Measurements from ENCODE around the gene PAQR5. TPM values are rescaled to one million over a fixed set of nuclear protein-coding genes. Genes with fewer than 3 reads are reported as not detected.
"Not testable (repeated sequence)": the region's sequence is repeated elsewhere in the genome, so short reads cannot be mapped to it uniquely, and the experiment has no call there.

Gene PAQR5
- total RNA-seq, 2 experiments from 2014 or later: not detected

GRCh38 chr15:69422336-69422895 lies 123.7 kb downstream of the PAQR5 start:
- no peak overlapping the region for H3K27ac Mint-ChIP-seq
- H3K4me3 Mint-ChIP-seq: no peak overlapping the region
- peaks cover 71% of the 10 kb centered on the region for H3K36me3 Mint-ChIP-seq (ENCODE audit: low read depth)
- ChIA-PET CTCF (no interaction called here), POLR2A (no interaction called here)
- no peak for DNase-seq
- peaks cover 15% of the 10 kb centered on the region for H3K4me1 Mint-ChIP-seq
- H3K9me3 Mint-ChIP-seq: no peaks in the 10 kb centered on the region
- no peaks in the 10 kb centered on the region for H3K27me3 Mint-ChIP-seq

GRCh38 chr15:69424001-69424400 lies 125.3 kb downstream of the PAQR5 start:
- ChIA-PET CTCF (no interaction called here), POLR2A (interaction anchor here (0.6 kb wide), 1 partner anchor 12 kb away, joined by 5 read pairs; no protein-coding TSS in a partner anchor)
- no peaks in the 10 kb centered on the region for H3K9me3 Mint-ChIP-seq
- H3K36me3 Mint-ChIP-seq (ENCODE audit: low read depth): peaks cover 67% of the 10 kb centered on the region
- no peaks in the 10 kb centered on the region for H3K27me3 Mint-ChIP-seq
- H3K27ac Mint-ChIP-seq: no peak overlapping the region
- peaks cover 5% of the 10 kb centered on the region for H3K4me1 Mint-ChIP-seq
- DNase-seq: no peak
- H3K4me3 Mint-ChIP-seq: no peak overlapping the region

GRCh38 chr15:69424748-69425413 lies 126.2 kb downstream of the PAQR5 start:
- H3K27ac Mint-ChIP-seq: no peak overlapping the region
- H3K36me3 Mint-ChIP-seq (ENCODE audit: low read depth): peaks cover 67% of the 10 kb centered on the region
- no peak overlapping the region for H3K4me3 Mint-ChIP-seq
- DNase-seq: no peak
- CTCF ChIA-PET: interaction anchor here (1.2 kb wide), 1 partner anchor 11 kb away, joined by 3 read pairs; no protein-coding TSS in a partner anchor
- no peaks in the 10 kb centered on the region for H3K27me3 Mint-ChIP-seq
- peaks cover 2% of the 10 kb centered on the region for H3K4me1 Mint-ChIP-seq
- POLR2A ChIA-PET: no interaction called here
- no peaks in the 10 kb centered on the region for H3K9me3 Mint-ChIP-seq

GRCh38 chr15:69433831-69434230 lies 135.1 kb downstream of the PAQR5 start:
- no peaks in the 10 kb centered on the region for H3K27me3 Mint-ChIP-seq
- H3K27ac Mint-ChIP-seq: no peak overlapping the region
- H3K36me3 Mint-ChIP-seq (ENCODE audit: low read depth): peaks cover 75% of the 10 kb centered on the region
- no peaks in the 10 kb centered on the region for H3K9me3 Mint-ChIP-seq
- no peak for DNase-seq
- H3K4me3 Mint-ChIP-seq: no peak overlapping the region
- POLR2A ChIA-PET: no interaction called here
- CTCF ChIA-PET: interaction anchor here (0.6 kb wide), 1 partner anchor 12 kb away, joined by 3 read pairs; no protein-coding TSS in a partner anchor
- peaks cover 2% of the 10 kb centered on the region for H3K4me1 Mint-ChIP-seq

- Mint-ChIP-seq H3K9me3 (no peaks in the 10 kb centered on the region), H3K36me3 (ENCODE audit: low read depth) (peaks cover 73% of the 10 kb centered on the region), H3K27me3 (no peaks in the 10 kb centered on the region), H3K4me3 (no peak overlapping the region), H3K4me1 (peaks cover 2% of the 10 kb centered on the region), H3K27ac (no peak overlapping the region)
- DNase-seq: no peak
- POLR2A ChIA-PET: no interaction called here
- CTCF ChIA-PET: interaction anchor here (0.6 to 1.5 kb wide), 2 partner anchors 11 to 12 kb away, joined by 3 read pairs; no protein-coding TSS in a partner anchor
Observed at GRCh38 chr15:69434238-69434637, 135.5 kb downstream of the PAQR5 start.

- Mint-ChIP-seq H3K36me3 (ENCODE audit: low read depth) (peaks cover 73% of the 10 kb centered on the region), H3K4me1 (peaks cover 2% of the 10 kb centered on the region), H3K27ac (no peak overlapping the region), H3K9me3 (no peaks in the 10 kb centered on the region), H3K4me3 (no peak overlapping the region), H3K27me3 (no peaks in the 10 kb centered on the region)
- ChIA-PET CTCF (interaction anchor here (1.5 kb wide), 1 partner anchor 12 kb away, joined by 3 read pairs; no protein-coding TSS in a partner anchor), POLR2A (no interaction called here)
- no peak for DNase-seq
Observed at GRCh38 chr15:69434679-69435078, 136.0 kb downstream of the PAQR5 start.

- CTCF ChIA-PET: interaction anchor here (0.6 to 0.9 kb wide), 2 partner anchors 10 to 11 kb away, joined by 3 to 4 read pairs; no protein-coding TSS in a partner anchor
Observed at GRCh38 chr15:69435985-69436384, 137.3 kb downstream of the PAQR5 start.

GRCh38 chr15:69436951-69437350 lies 138.2 kb downstream of the PAQR5 start:
- no peak for DNase-seq
- Mint-ChIP-seq H3K4me1 (peaks cover 2% of the 10 kb centered on the region), H3K4me3 (no peak overlapping the region), H3K9me3 (no peaks in the 10 kb centered on the region), H3K36me3 (ENCODE audit: low read depth) (peaks cover 71% of the 10 kb centered on the region), H3K27ac (no peak overlapping the region), H3K27me3 (no peaks in the 10 kb centered on the region)
- POLR2A ChIA-PET: no interaction called here
- CTCF ChIA-PET: no interaction called here

More at GRCh38 chr15:69435985-69436384, 137.3 kb downstream of the PAQR5 start:
- peaks cover 73% of the 10 kb centered on the region for H3K36me3 Mint-ChIP-seq (ENCODE audit: low read depth)
- POLR2A ChIA-PET: no interaction called here
- no peak overlapping the region for H3K4me3 Mint-ChIP-seq
- DNase-seq: no peak
- H3K27me3 Mint-ChIP-seq: no peaks in the 10 kb centered on the region
- H3K9me3 Mint-ChIP-seq: no peaks in the 10 kb centered on the region
- no peak overlapping the region for H3K27ac Mint-ChIP-seq
- H3K4me1 Mint-ChIP-seq: peaks cover 2% of the 10 kb centered on the region

GRCh38 chr15:69439623-69440022 lies 140.9 kb downstream of the PAQR5 start:
- H3K27ac Mint-ChIP-seq: no peak overlapping the region
- CTCF ChIA-PET: no interaction called here
- peaks cover 74% of the 10 kb centered on the region for H3K36me3 Mint-ChIP-seq (ENCODE audit: low read depth)
- peaks cover 17% of the 10 kb centered on the region for H3K4me1 Mint-ChIP-seq
- no peak for DNase-seq
- H3K4me3 Mint-ChIP-seq: no peak overlapping the region
- H3K9me3 Mint-ChIP-seq: no peaks in the 10 kb centered on the region
- POLR2A ChIA-PET: no interaction called here
- H3K27me3 Mint-ChIP-seq: no peaks in the 10 kb centered on the region

- ChIA-PET POLR2A (interaction anchor here (0.6 kb wide), 1 partner anchor 935 kb away, joined by 3 read pairs; no protein-coding TSS in a partner anchor), CTCF (interaction anchor here (0.6 to 1.0 kb wide), 5 partner anchors 9 to 402 kb away, joined by 3 to 6 read pairs (median 3); partner anchors contain the start of gene RPLP1)
- H3K27ac Mint-ChIP-seq: peak overlapping the region; percentile 89
- H3K27me3 Mint-ChIP-seq: no peaks in the 10 kb centered on the region
- H3K4me1 Mint-ChIP-seq: peaks cover 17% of the 10 kb centered on the region
- no peak overlapping the region for H3K4me3 Mint-ChIP-seq
- no peak for DNase-seq
- H3K9me3 Mint-ChIP-seq: no peaks in the 10 kb centered on the region
- H3K36me3 Mint-ChIP-seq (ENCODE audit: low read depth): peaks cover 76% of the 10 kb centered on the region
Observed at GRCh38 chr15:69443032-69443611, 144.4 kb downstream of the PAQR5 start.

GRCh38 chr15:69444686-69445085 lies 146.0 kb downstream of the PAQR5 start:
- Mint-ChIP-seq H3K4me3 (no peak overlapping the region), H3K27me3 (no peaks in the 10 kb centered on the region), H3K9me3 (no peaks in the 10 kb centered on the region), H3K4me1 (peaks cover 17% of the 10 kb centered on the region), H3K36me3 (ENCODE audit: low read depth) (peaks cover 69% of the 10 kb centered on the region), H3K27ac (no peak overlapping the region)
- ChIA-PET CTCF (interaction anchor here (0.7 kb wide), 1 partner anchor 951 kb away, joined by 3 read pairs; no protein-coding TSS in a partner anchor), POLR2A (no interaction called here)
- DNase-seq: no peak

- ChIA-PET CTCF (interaction anchor here (1.0 to 1.3 kb wide), 2 partner anchors 12 to 16 kb away, joined by 3 to 6 read pairs; no protein-coding TSS in a partner anchor), POLR2A (no interaction called here)
- Mint-ChIP-seq H3K36me3 (ENCODE audit: low read depth) (peaks cover 52% of the 10 kb centered on the region), H3K27me3 (no peaks in the 10 kb centered on the region), H3K4me1 (peaks cover 23% of the 10 kb centered on the region), H3K4me3 (no peak overlapping the region), H3K27ac (no peak overlapping the region), H3K9me3 (no peaks in the 10 kb centered on the region)
- DNase-seq: no peak
Observed at GRCh38 chr15:69446953-69447352, 148.2 kb downstream of the PAQR5 start.

- CTCF ChIA-PET: interaction anchor here (1.8 to 4.6 kb wide), 2 partner anchors 13 kb away, joined by 8 to 48 read pairs; no protein-coding TSS in a partner anchor
- H3K9me3 Mint-ChIP-seq, H3K27me3 Mint-ChIP-seq, POLR2A ChIA-PET, DNase-seq, H3K4me3 Mint-ChIP-seq, H3K27ac Mint-ChIP-seq: not testable (repeated sequence)
- peaks cover 29% of the 10 kb centered on the region for H3K4me1 Mint-ChIP-seq
- H3K36me3 Mint-ChIP-seq (ENCODE audit: low read depth): peaks cover 52% of the 10 kb centered on the region
Observed at GRCh38 chr15:69450221-69450620, 151.5 kb downstream of the PAQR5 start.
